ENCODE measurements around the gene RENBP.

- TF ChIP-seq TAF1 (conservative IDR thresholded peaks at IDR 0.05) (no peak), CTCF (IDR thresholded peaks at IDR 0.05; ENCODE audit: low read depth, low read length, missing input control) (no peak), REST (IDR thresholded peaks at IDR 0.05) (no peak), ATF3 (IDR thresholded peaks at IDR 0.05) (no peak)
Measured at GRCh38 chrX:153944140-153944799, at the start of gene RENBP.

Measured in liver (tissue), 3 donors.